ENCODE results near the gene LOX.
"Not testable (repeated sequence)": the region's sequence is repeated elsewhere in the genome, so short reads cannot be mapped to it uniquely, and the experiment has no call there.

The LOX gene

GRCh38 chr5:122097391-122097790 is 19.3 kb upstream of the LOX start:
- no peak for DNase-seq (ENCODE audit: low read depth)

- DNase-seq (ENCODE audit: low read depth) = no peak
Measured at GRCh38 chr5:122095158-122095557, 17.1 kb upstream of the LOX start.

GRCh38 chr5:122094251-122094650 is 16.2 kb upstream of the LOX start:
- not testable (repeated sequence) for DNase-seq (ENCODE audit: low read depth)

GRCh38 chr5:122093415-122094180 is 15.5 kb upstream of the LOX start:
- DNase-seq (ENCODE audit: low read depth) = no peak

- no peak for DNase-seq (ENCODE audit: low read depth)
Measured at GRCh38 chr5:122091936-122092600, 14.0 kb upstream of the LOX start.

- no peak for DNase-seq (ENCODE audit: low read depth)
Measured at GRCh38 chr5:122089096-122090013, 11.3 kb upstream of the LOX start.

GRCh38 chr5:122085041-122085440 is 7.0 kb upstream of the LOX start:
- no peak for DNase-seq (ENCODE audit: low read depth)

- no peak for DNase-seq (ENCODE audit: low read depth)
Measured at GRCh38 chr5:122083535-122083934, 5.5 kb upstream of the LOX start.

GRCh38 chr5:122081541-122081940 is 3.5 kb upstream of the LOX start:
- DNase-seq (ENCODE audit: low read depth) = no peak

GRCh38 chr5:122077366-122078115 is 518 bp downstream of the LOX start:
- DNase-seq (ENCODE audit: low read depth) = no peak

GRCh38 chr5:122076669-122077365 is 1.2 kb downstream of the LOX start:
- no peak for DNase-seq (ENCODE audit: low read depth)

GRCh38 chr5:122076050-122076461 is 2.0 kb downstream of the LOX start:
- DNase-seq (ENCODE audit: low read depth) = no peak

GRCh38 chr5:122073864-122074263 is 4.2 kb downstream of the LOX start:
- DNase-seq (ENCODE audit: low read depth) = no peak

GRCh38 chr5:122073018-122073417 is 5.0 kb downstream of the LOX start:
- no peak for DNase-seq (ENCODE audit: low read depth)

GRCh38 chr5:122067390-122067789 is 10.7 kb downstream of the LOX start:
- DNase-seq (ENCODE audit: low read depth) = no peak

- no peak for DNase-seq (ENCODE audit: low read depth)
Measured at GRCh38 chr5:122064992-122065391, 13.1 kb downstream of the LOX start.

- DNase-seq (ENCODE audit: low read depth) = no peak
Measured at GRCh38 chr5:122063836-122064235, 14.2 kb downstream of the LOX start.

- DNase-seq (ENCODE audit: low read depth) = no peak
Measured at GRCh38 chr5:122062205-122062604, 15.9 kb downstream of the LOX start.

- no peak for DNase-seq (ENCODE audit: low read depth)
Measured at GRCh38 chr5:122056913-122057312, 21.1 kb downstream of the LOX start.

- DNase-seq (ENCODE audit: low read depth) = no peak
Measured at GRCh38 chr5:122054266-122054665, 23.8 kb downstream of the LOX start.

Measured in activated T-helper 9 cell treated with anti-CD3 and anti-CD28 coated beads, Interleukin-2, amount 50 U/mL, for 16 hours (primary cell).